ENCODE results near the gene CCR5AS.
"Not testable (repeated sequence)": the region's sequence is repeated elsewhere in the genome, so short reads cannot be mapped to it uniquely, and the experiment has no call there.

Gene CCR5AS

GRCh38 chr3:46427916-46428833 is 21.3 kb upstream of the CCR5AS start:
- WGBS: 79% methylated on average over 10 of the region's 10 CpGs
- Histone ChIP-seq H3K27me3 (no peaks in the 10 kb centered on the region), H3K9me3 (no peaks in the 10 kb centered on the region), H3K4me3 (no peak overlapping the region), H3K36me3 (no peaks in the 10 kb centered on the region), H3K27ac (peak overlapping the region; percentile 71), H3K4me1 (peaks cover 24% of the 10 kb centered on the region)
- DNase-seq (ENCODE audit: low spot score in 2 of 2): no peak
- TF ChIP-seq CTCF (IDR thresholded peaks at IDR 0.05) (no peak), POLR2AphosphoS5 (IDR thresholded peaks at IDR 0.05) (no peak), EP300 (IDR thresholded peaks at IDR 0.05) (no peak), POLR2A (IDR thresholded peaks at IDR 0.05) (no peak)

DNA sequence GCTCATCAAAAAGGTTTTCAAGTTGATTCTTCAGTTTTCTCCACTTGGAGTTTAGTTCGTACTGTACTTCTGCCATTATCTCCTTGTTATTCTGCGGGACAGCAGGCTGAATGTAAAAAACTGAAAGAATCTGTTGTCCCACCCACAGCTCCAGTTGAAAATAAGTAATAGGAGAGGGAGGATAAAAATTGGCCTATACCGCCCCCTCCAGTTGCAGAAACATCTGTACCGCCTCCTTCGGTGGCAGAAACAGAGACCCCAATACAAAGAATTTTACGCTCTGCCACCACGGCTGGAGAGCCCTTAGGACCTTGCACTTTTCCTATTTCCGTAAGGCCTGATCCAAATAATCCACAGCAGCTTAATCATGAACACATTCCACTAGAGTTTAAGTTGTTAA is 20.5 kb upstream of the CCR5AS start:
- not testable (repeated sequence) for H3K36me3 ChIP-seq; H3K27ac ChIP-seq; DNase-seq (ENCODE audit: low spot score in 2 of 2); H3K4me3 ChIP-seq; H3K27me3 ChIP-seq; H3K9me3 ChIP-seq
- WGBS: 74% methylated on average over 8 of the region's 8 CpGs
- peaks cover 28% of the 10 kb centered on the region for H3K4me1 ChIP-seq

DNA sequence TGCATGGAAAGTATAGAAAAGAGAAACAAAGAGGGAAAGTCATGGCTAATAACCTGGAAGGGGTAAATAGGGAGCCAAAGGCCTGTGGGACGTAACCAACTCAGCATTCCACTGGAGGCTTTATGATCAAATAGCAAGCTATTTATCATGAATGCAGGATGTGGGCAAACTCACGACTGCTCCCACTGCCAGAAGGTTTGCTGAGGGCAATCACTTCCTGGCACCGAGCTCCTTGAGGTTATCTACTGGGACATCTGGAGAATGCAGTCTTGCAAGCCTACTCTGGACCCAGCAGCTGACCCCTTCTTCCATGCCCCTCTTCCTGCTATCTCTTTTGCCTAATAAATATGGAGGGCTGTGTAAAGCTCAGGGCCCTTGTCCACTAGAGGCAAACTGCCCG is 19.6 kb upstream of the CCR5AS start:
- not testable (repeated sequence) for H3K4me3 ChIP-seq; H3K9me3 ChIP-seq; H3K27me3 ChIP-seq; H3K27ac ChIP-seq; H3K36me3 ChIP-seq; DNase-seq (ENCODE audit: low spot score in 2 of 2)
- H3K4me1 ChIP-seq: peaks cover 28% of the 10 kb centered on the region
- 63% methylated on average over 4 of the region's 4 CpGs for WGBS

- no peak overlapping the region for H3K27ac ChIP-seq
- H3K36me3 ChIP-seq: no peaks in the 10 kb centered on the region
- H3K4me3 ChIP-seq: no peak overlapping the region
- H3K9me3 ChIP-seq: no peaks in the 10 kb centered on the region
- TF ChIP-seq POLR2AphosphoS5 (IDR thresholded peaks at IDR 0.05): no peak
- TF ChIP-seq EP300 (IDR thresholded peaks at IDR 0.05): no peak
- no peak for TF ChIP-seq POLR2A (IDR thresholded peaks at IDR 0.05)
- TF ChIP-seq CTCF (IDR thresholded peaks at IDR 0.05): no peak
- 65% methylated on average over 5 of the region's 5 CpGs for WGBS
- DNase-seq (ENCODE audit: low spot score in 2 of 2): no peak
- H3K27me3 ChIP-seq: no peaks in the 10 kb centered on the region
- peaks cover 15% of the 10 kb centered on the region for H3K4me1 ChIP-seq
These were observed 16.7 kb upstream of the CCR5AS start for GRCh38 chr3:46423588-46423987.

DNA sequence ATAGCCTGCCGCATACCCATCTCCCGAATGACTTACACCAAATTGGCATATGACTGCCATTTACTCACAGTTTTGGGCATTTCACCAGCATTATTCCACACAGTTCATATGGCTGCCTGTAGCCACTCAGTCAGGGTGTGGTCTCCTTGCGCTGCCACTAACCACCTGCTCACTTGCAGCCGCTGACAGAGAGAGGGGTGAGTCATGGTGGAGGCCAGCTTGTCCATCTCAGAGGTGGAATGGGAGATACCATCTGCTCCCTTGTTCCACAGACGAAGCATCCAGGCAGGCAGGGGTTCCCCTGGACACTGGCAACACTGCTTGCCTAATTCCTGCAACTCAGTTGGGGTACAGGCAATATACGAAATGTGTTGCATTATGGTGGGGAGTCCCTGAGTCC is 15.8 kb upstream of the CCR5AS start:
- 69% methylated on average over 4 of the region's 6 CpGs for WGBS
- no peak overlapping the region for H3K4me3 ChIP-seq
- no peaks in the 10 kb centered on the region for H3K9me3 ChIP-seq
- TF ChIP-seq EP300 (IDR thresholded peaks at IDR 0.05): no peak
- TF ChIP-seq CTCF (IDR thresholded peaks at IDR 0.05): no peak
- TF ChIP-seq POLR2AphosphoS5 (IDR thresholded peaks at IDR 0.05): no peak
- no peaks in the 10 kb centered on the region for H3K27me3 ChIP-seq
- DNase-seq (ENCODE audit: low spot score in 2 of 2): no peak
- no peaks in the 10 kb centered on the region for H3K36me3 ChIP-seq
- no peak overlapping the region for H3K27ac ChIP-seq
- H3K4me1 ChIP-seq: peaks cover 9% of the 10 kb centered on the region

- H3K9me3 ChIP-seq: no peaks in the 10 kb centered on the region
- DNase-seq (ENCODE audit: low spot score in 2 of 2): no peak
- no peak for TF ChIP-seq POLR2A (IDR thresholded peaks at IDR 0.05)
- TF ChIP-seq EP300 (IDR thresholded peaks at IDR 0.05): no peak
- no peak for TF ChIP-seq POLR2AphosphoS5 (IDR thresholded peaks at IDR 0.05)
- TF ChIP-seq CTCF (IDR thresholded peaks at IDR 0.05): no peak
- H3K4me3 ChIP-seq: no peak overlapping the region
- no peak overlapping the region for H3K27ac ChIP-seq
- 89% methylated on average over 2 of the region's 2 CpGs for WGBS
- no peaks in the 10 kb centered on the region for H3K27me3 ChIP-seq
- no peaks in the 10 kb centered on the region for H3K36me3 ChIP-seq
- peaks cover 9% of the 10 kb centered on the region for H3K4me1 ChIP-seq
These were observed 14.1 kb upstream of the CCR5AS start for GRCh38 chr3:46420931-46421330.

Measured in suprapubic skin (tissue), 4 donors.